ENCODE measurements around the gene GPR152.
A peak's percentile ranks its signal among the peaks of the same experiment; 100 is the strongest.

DNA sequence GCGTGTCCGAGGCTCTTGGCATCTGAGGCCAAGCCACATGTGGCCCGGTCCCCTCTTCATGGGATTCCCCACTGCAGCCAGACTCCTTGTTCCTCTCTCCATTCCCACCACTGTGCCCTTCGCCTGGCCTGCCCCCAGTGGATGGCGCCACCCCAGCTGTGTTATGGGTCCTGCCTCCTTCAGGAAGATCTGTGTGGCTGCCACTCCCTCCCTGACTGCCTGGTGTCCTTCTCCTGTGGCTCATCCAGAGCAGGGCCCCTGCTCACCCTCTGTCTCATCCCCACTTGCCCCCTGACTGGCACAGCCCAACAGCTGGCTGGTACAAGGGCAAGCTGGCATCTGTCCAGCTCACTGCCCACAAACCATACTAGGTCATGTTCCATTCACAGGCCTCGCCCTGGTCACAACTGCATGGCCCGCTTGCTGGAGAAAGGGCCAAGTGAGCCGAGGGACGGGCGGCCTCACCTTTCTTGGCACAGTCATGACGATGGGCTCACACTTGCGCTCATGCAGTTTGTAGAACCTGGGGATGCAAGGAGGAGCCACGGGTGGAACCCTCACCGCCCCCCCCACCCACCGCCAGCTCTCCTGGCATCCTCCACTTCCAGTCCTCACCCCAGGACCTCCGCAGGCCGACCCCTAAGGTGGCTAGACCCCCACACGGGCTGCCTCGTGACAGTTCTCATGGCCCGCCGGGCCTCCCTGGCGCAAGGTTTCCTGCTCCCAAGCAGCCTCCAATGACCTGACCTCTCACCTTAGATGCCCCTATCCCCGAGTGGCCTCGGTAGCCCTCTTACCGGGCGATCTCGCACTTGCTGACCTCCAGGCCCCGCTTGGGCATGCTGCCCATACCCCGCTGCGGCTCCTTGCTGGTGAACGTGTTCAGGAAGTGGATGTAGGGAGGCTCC is 13.0 kb downstream of the GPR152 start:
- TF ChIP-seq EZH2 (IDR thresholded peaks at IDR 0.05; ENCODE audit: borderline replicate concordance, low read length), result no peak
- TF ChIP-seq, protein P1, sequence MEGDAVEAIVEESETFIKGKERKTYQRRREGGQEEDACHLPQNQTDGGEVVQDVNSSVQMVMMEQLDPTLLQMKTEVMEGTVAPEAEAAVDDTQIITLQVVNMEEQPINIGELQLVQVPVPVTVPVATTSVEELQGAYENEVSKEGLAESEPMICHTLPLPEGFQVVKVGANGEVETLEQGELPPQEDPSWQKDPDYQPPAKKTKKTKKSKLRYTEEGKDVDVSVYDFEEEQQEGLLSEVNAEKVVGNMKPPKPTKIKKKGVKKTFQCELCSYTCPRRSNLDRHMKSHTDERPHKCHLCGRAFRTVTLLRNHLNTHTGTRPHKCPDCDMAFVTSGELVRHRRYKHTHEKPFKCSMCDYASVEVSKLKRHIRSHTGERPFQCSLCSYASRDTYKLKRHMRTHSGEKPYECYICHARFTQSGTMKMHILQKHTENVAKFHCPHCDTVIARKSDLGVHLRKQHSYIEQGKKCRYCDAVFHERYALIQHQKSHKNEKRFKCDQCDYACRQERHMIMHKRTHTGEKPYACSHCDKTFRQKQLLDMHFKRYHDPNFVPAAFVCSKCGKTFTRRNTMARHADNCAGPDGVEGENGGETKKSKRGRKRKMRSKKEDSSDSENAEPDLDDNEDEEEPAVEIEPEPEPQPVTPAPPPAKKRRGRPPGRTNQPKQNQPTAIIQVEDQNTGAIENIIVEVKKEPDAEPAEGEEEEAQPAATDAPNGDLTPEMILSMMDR (conservative IDR thresholded peaks at IDR 0.05 in 1 of 2, IDR thresholded peaks at IDR 0.05 in 1 of 2; ENCODE audit: extremely low read depth in 1 of 2, insufficient read depth in 1 of 2, low read depth in 1 of 2, low read length in 2 of 2), result peak; percentile 27 to 49
